Tibial nerve (tissue), 3 donors: ENCODE results near the gene MECR.

Experiments used
- CTCF ChIP-seq, 5 experiments: fragments of 200-600 bp in 3 of 5; fragments of 450-650 bp in 2 of 5; sonication (generic) in 3 of 5; IDR thresholded peaks; one replicate each; pipeline ENCODE4 v1.5.1; 2016 to 2019; ENCODE audit warnings: antibody characterized with exemption in 5 of 5, mild to moderate bottlenecking in 3 of 5, moderate library complexity in 2 of 5
- POLR2A ChIP-seq, 2 donors: fragments of 450-650 bp; IDR thresholded peaks; one replicate each; pipeline ENCODE4 v1.6.1; 2017; ENCODE audit warnings: antibody characterized with exemption in 2 of 2, mild to moderate bottlenecking in 2 of 2, moderate library complexity in 2 of 2

- TF ChIP-seq POLR2A (IDR thresholded peaks at IDR 0.05), result no peak
- TF ChIP-seq CTCF (IDR thresholded peaks at IDR 0.05), result no peak
Measured at GRCh38 chr1:29224356-29224837, 6.3 kb downstream of the MECR start.
